ENCODE results near the gene PHPT1. TPM values are rescaled to one million over a fixed set of nuclear protein-coding genes. Genes with fewer than 3 reads are reported as not detected.

Gene PHPT1
- polyA plus RNA-seq, 1 experiment, result 91.6 TPM

GRCh38 chr9:136858452-136858843 lies 9.2 kb downstream of the PHPT1 start:
- no peaks in the 10 kb centered on the region for H3K9me3 ChIP-seq (ENCODE audit: control insufficient read depth, insufficient read depth, low read length)
- DNase-seq (ENCODE audit: low read depth, low spot score), result no peak
- no peaks in the 10 kb centered on the region for H3K27me3 ChIP-seq (ENCODE audit: control insufficient read depth, insufficient read depth, low read length)
- no peak overlapping the region for H3K4me3 ChIP-seq (ENCODE audit: low read depth, low read length)
- no peak for TF ChIP-seq CTCF (IDR thresholded peaks at IDR 0.05; ENCODE audit: low read depth, low read length)
- H3K27ac ChIP-seq (ENCODE audit: low read depth, low read length), result peak overlapping the region; percentile 11
- CTCF ChIA-PET, result no interaction called here
- POLR2A ChIA-PET, result no interaction called here

- no peaks in the 10 kb centered on the region for H3K27me3 ChIP-seq (ENCODE audit: control insufficient read depth, insufficient read depth, low read length)
- ChIA-PET CTCF (no interaction called here), POLR2A (interaction anchor here (0.6 kb wide), 1 partner anchor 13 kb away, joined by 4 read pairs; no protein-coding TSS in a partner anchor)
- no peak overlapping the region for H3K4me3 ChIP-seq (ENCODE audit: low read depth, low read length)
- no peak for TF ChIP-seq CTCF (IDR thresholded peaks at IDR 0.05; ENCODE audit: low read depth, low read length)
- peak overlapping the region; percentile 11 for H3K27ac ChIP-seq (ENCODE audit: low read depth, low read length)
- H3K9me3 ChIP-seq (ENCODE audit: control insufficient read depth, insufficient read depth, low read length), result no peaks in the 10 kb centered on the region
- DNase-seq (ENCODE audit: low read depth, low spot score), result no peak
Measured at GRCh38 chr9:136858844-136859757, 9.9 kb downstream of the PHPT1 start.

DNA sequence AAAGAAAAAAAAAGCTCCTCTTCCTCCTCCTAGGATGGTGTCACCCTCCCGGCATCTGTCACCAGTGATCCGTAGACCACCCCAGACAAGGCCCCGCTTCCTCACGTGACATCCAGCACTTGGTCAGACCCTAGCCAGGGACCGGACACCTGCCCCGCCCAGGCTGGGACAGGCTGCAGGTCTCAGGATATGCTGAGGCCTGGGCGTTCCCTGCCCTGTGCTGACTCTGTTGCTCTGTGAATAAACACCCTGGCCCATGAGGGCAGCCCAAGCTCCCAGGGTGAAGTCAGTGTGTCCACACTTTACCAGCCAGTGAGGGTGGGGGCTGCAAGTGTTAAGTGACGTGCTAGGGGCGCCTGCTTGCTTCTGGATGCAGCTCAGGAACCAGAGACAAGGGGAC lies 11.3 kb downstream of the PHPT1 start:
- DNase-seq (ENCODE audit: low read depth, low spot score), result no peak
- H3K27me3 ChIP-seq (ENCODE audit: control insufficient read depth, insufficient read depth, low read length), result no peaks in the 10 kb centered on the region
- ChIA-PET CTCF (interaction anchor here (1.2 kb wide), 1 partner anchor 18 kb away, joined by 3 read pairs; the partner anchor contains the start of gene AJM1), POLR2A (no interaction called here)
- H3K9me3 ChIP-seq (ENCODE audit: control insufficient read depth, insufficient read depth, low read length), result no peaks in the 10 kb centered on the region
- no peak overlapping the region for H3K27ac ChIP-seq (ENCODE audit: low read depth, low read length)
- no peak overlapping the region for H3K4me3 ChIP-seq (ENCODE audit: low read depth, low read length)
- no peak for TF ChIP-seq CTCF (IDR thresholded peaks at IDR 0.05; ENCODE audit: low read depth, low read length)

DNA sequence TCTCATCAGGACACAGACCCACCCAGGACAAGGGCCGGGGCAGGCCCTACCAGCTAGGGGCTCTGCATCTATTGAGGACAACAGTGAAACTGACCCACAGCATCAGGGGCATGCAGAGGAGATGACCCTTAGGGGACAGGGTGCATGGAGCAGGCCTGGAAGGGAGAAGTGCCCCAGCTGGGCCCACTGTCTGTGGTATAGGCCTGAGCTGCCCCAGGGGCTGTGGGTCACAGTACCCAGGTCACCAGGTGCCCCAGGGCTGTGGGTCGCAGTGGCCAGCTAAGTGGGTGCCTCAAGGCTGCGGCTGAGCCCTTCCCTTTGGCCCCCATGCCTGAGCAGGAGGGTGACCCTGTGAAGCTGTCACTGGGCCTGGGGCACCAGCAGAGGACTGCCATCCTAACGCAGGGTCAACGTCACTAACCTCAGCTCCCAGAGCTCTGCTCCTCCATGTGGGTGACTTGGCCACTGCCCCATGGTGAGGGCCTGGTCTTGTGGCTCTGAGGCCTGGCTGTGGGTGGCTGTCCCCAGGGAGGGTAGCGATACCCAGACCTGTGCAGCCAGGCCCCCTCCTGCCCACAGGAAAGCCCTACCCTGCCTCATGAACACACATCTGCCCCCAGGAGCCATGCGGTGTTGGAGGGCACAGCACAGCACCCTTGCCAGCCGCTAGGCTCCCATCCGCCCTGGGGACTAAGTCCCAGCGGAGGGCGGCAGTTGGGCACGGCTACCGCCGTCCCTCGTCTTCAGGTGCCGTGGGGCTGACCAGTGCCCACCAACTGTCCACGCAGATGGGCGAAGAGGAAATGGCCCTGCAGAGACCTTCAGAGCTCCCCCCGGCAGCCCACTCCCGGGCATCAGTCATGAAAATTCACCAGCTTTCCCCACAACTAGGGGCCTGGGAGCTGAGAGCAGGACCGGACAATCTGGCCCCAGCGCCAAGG lies 12.0 kb downstream of the PHPT1 start:
- H3K27ac ChIP-seq (ENCODE audit: low read depth, low read length), result no peak overlapping the region
- no peak for TF ChIP-seq CTCF (IDR thresholded peaks at IDR 0.05; ENCODE audit: low read depth, low read length)
- H3K4me3 ChIP-seq (ENCODE audit: low read depth, low read length), result no peak overlapping the region
- ChIA-PET CTCF (interaction anchor here (1.2 kb wide), 1 partner anchor 19 kb away, joined by 3 read pairs; the partner anchor contains the start of gene AJM1), POLR2A (interaction anchor here (0.9 kb wide), 1 partner anchor 13 kb away, joined by 3 read pairs; no protein-coding TSS in a partner anchor)
- no peak for DNase-seq (ENCODE audit: low read depth, low spot score)
- H3K27me3 ChIP-seq (ENCODE audit: control insufficient read depth, insufficient read depth, low read length), result no peaks in the 10 kb centered on the region
- H3K9me3 ChIP-seq (ENCODE audit: control insufficient read depth, insufficient read depth, low read length), result no peaks in the 10 kb centered on the region
